ENCODE data around the gene TSGA10IP.

DNA sequence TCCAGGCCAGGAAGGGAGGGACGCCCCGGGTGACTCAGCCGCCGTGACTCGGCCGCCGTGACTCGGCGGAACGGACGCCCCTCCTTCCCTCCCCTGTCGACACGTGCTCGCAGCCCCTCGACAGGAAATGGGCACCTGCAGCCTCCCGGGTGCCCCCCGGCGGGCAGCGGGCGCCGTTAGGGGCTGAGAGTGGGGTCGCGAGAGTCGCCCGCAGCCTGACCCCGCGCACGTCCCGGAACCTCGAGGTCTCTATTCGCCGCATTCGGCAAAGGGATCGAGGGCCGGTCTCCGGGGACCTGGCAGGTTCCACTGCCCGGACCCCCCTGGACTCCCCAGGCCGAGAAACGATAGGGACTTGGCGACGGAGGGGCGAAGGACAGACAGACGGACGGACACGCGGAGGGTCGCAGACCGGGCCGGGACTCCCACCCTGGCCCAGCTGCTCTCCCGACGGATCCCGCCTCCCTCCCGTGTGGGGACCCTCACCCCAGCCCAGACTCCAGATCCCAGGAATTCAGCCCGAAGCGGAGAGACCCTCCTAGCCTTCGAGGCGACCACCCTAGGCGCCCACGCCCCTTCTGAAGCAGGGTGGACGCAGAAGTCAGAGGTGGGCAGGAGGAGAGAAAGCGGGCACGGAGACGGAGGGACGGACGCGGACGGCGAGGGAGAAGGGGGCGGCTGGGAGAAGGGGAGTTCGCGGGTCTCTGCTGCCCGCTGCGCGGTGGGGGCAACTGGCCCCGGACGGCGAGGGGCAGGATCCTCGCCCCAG, 45.7 kb upstream of the TSGA10IP start:
- TF ChIP-seq, protein P1, sequence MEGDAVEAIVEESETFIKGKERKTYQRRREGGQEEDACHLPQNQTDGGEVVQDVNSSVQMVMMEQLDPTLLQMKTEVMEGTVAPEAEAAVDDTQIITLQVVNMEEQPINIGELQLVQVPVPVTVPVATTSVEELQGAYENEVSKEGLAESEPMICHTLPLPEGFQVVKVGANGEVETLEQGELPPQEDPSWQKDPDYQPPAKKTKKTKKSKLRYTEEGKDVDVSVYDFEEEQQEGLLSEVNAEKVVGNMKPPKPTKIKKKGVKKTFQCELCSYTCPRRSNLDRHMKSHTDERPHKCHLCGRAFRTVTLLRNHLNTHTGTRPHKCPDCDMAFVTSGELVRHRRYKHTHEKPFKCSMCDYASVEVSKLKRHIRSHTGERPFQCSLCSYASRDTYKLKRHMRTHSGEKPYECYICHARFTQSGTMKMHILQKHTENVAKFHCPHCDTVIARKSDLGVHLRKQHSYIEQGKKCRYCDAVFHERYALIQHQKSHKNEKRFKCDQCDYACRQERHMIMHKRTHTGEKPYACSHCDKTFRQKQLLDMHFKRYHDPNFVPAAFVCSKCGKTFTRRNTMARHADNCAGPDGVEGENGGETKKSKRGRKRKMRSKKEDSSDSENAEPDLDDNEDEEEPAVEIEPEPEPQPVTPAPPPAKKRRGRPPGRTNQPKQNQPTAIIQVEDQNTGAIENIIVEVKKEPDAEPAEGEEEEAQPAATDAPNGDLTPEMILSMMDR (IDR thresholded peaks at IDR 0.05), result no peak
- TF ChIP-seq POLR2A (IDR thresholded peaks at IDR 0.05), result no peak
